GM19099 (cell line): ENCODE measurements around the gene TRPV6.

Source experiments
- POLR2A ChIP-seq: IDR thresholded peaks from 3 replicates; pipeline ENCODE4 v1.6.1; 2011; ENCODE audit warnings: low read depth; ENCODE audit not compliant: insufficient read length; ENCODE audit errors: extremely low read depth

TRPV6 gene

DNA sequence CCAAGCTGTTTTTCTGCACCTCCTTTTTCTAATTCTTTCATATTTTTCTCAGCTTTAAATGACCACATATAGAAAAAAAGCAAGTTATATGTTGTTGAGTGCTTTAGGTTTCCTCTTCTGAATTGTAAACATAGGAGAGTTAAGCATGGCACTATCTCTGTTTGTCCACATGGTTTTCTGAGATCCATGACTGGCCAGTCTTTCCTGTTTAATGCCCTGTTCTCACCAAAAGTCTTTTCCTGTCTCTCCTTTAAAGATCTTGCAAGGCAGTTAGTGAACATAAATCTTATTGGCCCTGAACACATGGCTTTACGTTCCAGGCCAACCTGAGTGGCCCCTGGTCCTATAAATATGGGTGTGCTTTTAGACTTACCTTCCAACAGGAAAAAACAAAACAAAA is 28.6 kb upstream of the TRPV6 start:
- no peak for TF ChIP-seq POLR2A

DNA sequence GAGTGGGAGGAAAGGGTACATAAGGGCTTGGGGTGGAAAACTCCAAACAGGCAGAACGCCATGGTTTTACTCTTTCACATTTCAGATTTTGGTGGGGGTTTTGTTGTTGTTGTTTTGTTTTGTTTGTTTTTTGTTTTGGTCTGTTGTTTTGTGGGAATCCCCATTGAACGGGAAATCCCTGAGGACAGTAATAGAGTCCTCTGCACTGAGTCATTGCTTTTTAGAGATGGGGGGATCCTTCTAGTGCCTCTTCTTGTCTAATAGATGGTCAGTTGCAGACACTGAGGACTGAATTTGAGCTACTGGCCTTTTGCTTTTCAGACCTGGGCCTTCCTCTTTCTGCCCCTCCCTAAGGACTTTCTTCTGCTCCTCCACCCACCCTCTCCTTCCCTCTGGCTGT is 28.0 kb upstream of the TRPV6 start:
- no peak for TF ChIP-seq POLR2A

DNA sequence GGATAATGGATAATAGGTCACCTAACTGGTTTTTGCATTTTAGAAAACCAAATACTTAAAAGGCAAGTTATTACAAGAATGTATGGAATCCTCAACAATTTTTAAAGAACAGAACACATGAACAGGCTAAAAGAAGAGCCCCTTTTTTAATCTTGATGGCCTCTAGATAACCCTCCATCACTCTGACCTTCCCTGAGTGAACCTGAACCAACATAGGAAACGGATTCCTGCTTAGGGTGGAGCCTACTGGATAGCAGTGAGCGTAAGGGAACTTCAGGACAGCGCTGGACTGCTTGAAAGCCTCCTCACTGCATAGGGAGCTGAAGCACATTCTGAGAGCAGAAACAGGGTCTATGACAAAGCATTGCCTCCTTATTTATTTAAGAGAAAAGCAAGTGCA is 27.5 kb upstream of the TRPV6 start:
- TF ChIP-seq POLR2A = no peak

GRCh38 chr7:142910481-142910880 is 24.9 kb upstream of the TRPV6 start:
- no peak for TF ChIP-seq POLR2A

GRCh38 chr7:142910031-142910433 is 24.5 kb upstream of the TRPV6 start:
- no peak for TF ChIP-seq POLR2A

DNA sequence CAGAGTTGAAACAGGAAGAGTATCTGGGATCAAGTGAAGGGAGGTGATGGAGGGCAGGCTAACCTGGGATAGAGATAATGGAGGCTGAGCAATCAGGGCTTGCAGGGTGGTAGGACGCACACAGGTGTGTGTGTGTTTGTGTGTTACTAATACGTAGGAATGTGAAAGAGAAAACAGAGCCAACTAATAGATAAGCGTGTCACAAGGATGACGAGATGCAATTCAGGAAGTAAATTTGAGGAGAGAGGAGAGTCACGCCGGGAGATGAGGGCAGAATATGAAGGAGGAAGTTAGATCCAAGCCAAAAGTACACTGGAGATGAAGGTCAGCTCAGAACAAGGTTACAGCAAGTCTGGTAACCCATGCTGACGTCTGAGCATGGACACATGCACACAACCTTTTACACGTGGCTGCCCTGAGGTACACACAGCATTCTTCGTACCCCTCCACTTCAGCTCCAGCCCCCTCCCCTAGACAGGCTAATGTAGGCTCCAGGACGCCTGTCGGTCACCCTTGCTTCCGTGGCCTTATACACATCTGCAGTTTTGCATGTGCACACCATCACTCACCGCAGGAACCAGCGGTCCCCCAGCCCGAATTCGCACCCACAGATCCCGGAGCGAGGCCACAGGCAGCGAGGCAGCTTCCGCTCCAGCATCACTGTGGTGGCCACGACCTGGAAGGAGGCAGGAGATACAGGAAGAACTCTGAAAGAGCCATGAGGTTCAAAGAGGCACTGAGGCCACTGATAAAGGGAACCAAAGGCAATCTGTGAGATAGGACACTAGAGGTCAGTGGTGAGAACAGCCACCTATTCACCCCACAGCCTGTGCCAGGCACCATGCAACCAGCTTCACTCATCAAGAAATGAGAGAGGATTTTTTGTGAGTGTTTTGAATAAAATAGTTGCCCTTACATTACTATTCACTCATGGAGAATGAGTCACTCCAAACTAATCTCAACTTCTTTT is 23.7 kb upstream of the TRPV6 start:
- TF ChIP-seq POLR2A = no peak

DNA sequence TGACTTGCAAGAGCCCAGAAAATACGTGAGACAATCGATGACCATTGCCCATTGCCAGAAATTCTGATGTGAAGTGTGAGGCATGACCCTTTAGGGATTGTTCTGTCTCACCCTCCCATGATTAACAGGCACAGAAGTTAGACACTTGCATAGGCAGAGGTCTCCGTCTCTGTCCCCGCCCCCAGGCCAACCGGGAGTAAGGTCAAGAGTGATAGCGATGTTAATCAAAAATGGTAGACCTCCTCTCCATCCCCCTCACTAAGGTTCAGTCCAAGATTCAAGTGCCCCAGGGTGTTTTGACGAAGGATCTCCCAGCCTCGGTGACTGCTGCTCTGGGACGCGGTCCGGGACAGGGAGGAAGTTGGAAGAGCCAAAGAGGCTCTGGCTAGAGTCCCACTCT is 22.7 kb upstream of the TRPV6 start:
- no peak for TF ChIP-seq POLR2A

GRCh38 chr7:142906643-142907042 is 21.1 kb upstream of the TRPV6 start:
- TF ChIP-seq POLR2A = no peak

GRCh38 chr7:142905759-142906158 is 20.2 kb upstream of the TRPV6 start:
- TF ChIP-seq POLR2A = no peak

DNA sequence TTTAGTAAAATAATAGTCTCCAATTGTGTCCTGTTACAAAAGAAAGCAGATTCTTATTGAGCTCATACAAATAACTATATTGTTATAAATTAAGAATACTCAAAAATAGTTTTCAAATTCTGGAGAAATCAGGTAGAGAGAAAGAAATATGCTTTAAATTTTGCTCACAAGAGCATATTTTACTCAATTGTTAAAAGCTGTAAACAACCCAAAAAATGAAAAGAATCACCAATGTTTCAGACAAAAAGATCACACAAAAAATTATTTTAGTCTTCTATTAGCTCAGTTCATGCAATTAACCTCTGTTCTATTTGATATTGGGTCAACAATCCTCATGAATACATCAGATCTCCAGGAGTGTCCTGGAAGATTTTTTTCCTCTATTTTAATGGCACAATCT is 18.6 kb upstream of the TRPV6 start:
- no peak for TF ChIP-seq POLR2A

DNA sequence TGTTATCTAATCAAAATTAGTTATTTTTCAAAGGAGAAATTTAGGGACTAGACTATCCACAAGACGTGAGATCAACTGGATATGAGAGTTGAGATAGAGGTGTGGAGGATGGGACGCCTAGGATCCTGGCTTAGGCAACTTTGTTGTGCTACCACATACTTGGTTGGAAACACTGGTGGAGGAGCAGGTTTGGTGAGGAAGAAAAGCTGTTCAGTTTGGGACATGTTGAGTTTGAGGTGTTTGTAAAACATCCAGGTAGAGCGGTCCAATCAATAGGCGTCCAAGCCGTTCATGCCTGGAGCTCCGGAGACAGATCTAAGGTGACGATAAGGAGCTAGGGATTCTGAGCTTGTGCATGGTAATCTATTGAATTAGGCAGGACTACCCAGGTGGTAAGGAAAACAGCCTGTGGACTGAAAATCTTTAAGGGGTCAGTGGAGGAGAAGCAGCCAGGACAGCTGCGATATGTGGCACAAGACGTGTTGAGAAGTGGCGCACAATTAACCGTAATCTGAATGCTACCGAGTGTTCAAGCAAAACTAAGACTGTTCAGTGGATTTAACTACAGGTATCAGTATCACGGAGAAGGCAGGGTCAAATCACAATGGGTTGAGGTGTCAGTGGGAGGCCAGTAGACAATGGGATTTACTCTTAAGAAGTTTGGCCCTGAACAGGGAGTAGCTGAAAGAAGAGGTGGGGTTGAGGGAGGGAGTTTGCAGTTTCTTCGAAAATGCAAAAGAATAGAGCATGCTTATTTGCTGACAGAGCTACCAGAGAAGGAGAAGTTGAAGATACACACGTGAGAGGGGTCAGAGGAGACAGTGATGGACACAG is 16.1 kb upstream of the TRPV6 start:
- TF ChIP-seq POLR2A = no peak

- TF ChIP-seq POLR2A = no peak
Observed at GRCh38 chr7:142899661-142900060, 14.1 kb upstream of the TRPV6 start.

GRCh38 chr7:142898377-142899170 is 13.0 kb upstream of the TRPV6 start:
- no peak for TF ChIP-seq POLR2A

DNA sequence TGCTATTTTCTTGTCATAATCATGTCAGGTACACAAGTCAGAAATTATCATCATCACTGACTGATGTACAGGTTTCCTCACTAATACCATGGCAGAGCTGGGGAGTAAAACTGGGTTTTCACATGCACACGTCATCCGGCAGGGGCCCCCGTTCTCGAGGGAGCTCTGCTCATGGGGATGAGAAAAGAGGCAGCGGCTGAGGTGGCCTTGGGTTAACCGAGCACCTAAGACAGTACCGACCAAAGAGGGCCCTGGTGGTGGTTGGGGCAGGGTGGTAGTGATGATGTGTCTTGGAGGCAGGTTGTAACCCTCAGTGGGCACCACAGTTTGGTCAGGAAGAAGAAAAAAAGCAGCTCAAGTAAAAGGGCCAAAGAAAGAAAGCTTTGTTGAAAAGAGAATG is 12.1 kb upstream of the TRPV6 start:
- no peak for TF ChIP-seq POLR2A
